Caco-2 (cell line): ENCODE data around the gene PLXNA4. TPM values are rescaled to one million over a fixed set of nuclear protein-coding genes. Genes with fewer than 3 reads are reported as not detected.

Source experiments
- BruUV-seq: library from RNA; stranded (reverse); fragments of 400-500 nt; replicated peaks from 2 replicates; lab custom pipeline; 2021; lab: Mats Ljungman, UMichigan
- CTCF ChIA-PET: fragments of 300-600 bp; sonication (Branson Sonifier 250); formaldehyde crosslinking; loops from one replicate; lab custom pipeline; 2022; ENCODE audit warnings: antibody characterized with exemption; lab: Charles Lee
- POLR2A ChIA-PET: fragments of 300-600 bp; sonication (Branson Sonifier 250); formaldehyde crosslinking; loops from one replicate; lab custom pipeline; 2022; ENCODE audit warnings: antibody characterized with exemption; lab: Charles Lee
- DNase-seq, 2 experiments: peaks; one replicate each; pipeline versions ENCODE4 v3.0.0 to v3.0.0-alpha.2; 2020 to 2022
- H3K27me3 ChIP-seq: replicated peaks from 2 replicates; pipeline ENCODE4 v1.6.0; 2011; ENCODE audit warnings: low read length; ENCODE audit not compliant: control insufficient read depth, insufficient read depth
- H3K36me3 ChIP-seq: 2 replicates; pipeline ENCODE4 v1.5.1; 2011; ENCODE audit warnings: low read length; ENCODE audit not compliant: control insufficient read depth, insufficient read depth
- H3K4me1 ChIP-seq: fragments of 250-450 bp; sonication (Bioruptor Pico); 2 replicates; pipeline ENCODE4 v1.5.1; 2020; ENCODE audit warnings: mild to moderate bottlenecking
- H3K4me3 ChIP-seq: 2 replicates; pipeline ENCODE4 v1.5.1; 2011; ENCODE audit warnings: low read depth, mild to moderate bottlenecking, control low read depth, low read length
- H3K9me3 ChIP-seq: fragments of 250-450 bp; sonication (Bioruptor Pico); 2 replicates; pipeline ENCODE4 v1.5.1; 2020; ENCODE audit warnings: mild to moderate bottlenecking, moderate library complexity
- H3K27ac Mint-ChIP-seq: one replicate; pipeline ENCODE4 v1.8.0; 2022; ENCODE audit warnings: mixed read lengths; ENCODE audit not compliant: unreplicated experiment
- H3K27me3 Mint-ChIP-seq: one replicate; pipeline ENCODE4 v1.8.0; 2022; ENCODE audit warnings: mixed read lengths; ENCODE audit not compliant: insufficient read depth, unreplicated experiment
- H3K36me3 Mint-ChIP-seq: one replicate; pipeline ENCODE4 v1.8.0; 2022; ENCODE audit warnings: mild to moderate bottlenecking, mixed read lengths; ENCODE audit not compliant: insufficient read depth, unreplicated experiment
- H3K4me1 Mint-ChIP-seq: one replicate; pipeline ENCODE4 v1.8.0; 2022; ENCODE audit warnings: low read depth, mixed read lengths; ENCODE audit not compliant: unreplicated experiment
- H3K4me3 Mint-ChIP-seq: one replicate; pipeline ENCODE4 v1.8.0; 2022; ENCODE audit warnings: mild to moderate bottlenecking, moderate library complexity, mixed read lengths; ENCODE audit not compliant: unreplicated experiment
- H3K9me3 Mint-ChIP-seq: one replicate; pipeline ENCODE4 v1.8.0; 2022; ENCODE audit warnings: mixed read lengths; ENCODE audit not compliant: unreplicated experiment
- CTCF ChIP-seq, 2 experiments: fragments of 200-600 bp in 1 of 2; IDR thresholded peaks; 1 replicate in 1 of 2; 2 replicates in 1 of 2; pipeline versions ENCODE4 v1.5.1 to v1.8.0; 2011 to 2022; ENCODE audit warnings: antibody characterized with exemption in 1 of 2, control low read depth in 1 of 2, inconsistent platforms in 1 of 2, low read depth in 1 of 2, low read length in 1 of 2, mild to moderate bottlenecking in 1 of 2, moderate library complexity in 1 of 2; ENCODE audit not compliant: insufficient read depth in 1 of 2, severe bottlenecking in 1 of 2, unreplicated experiment in 1 of 2
- intact Hi-C: fragments of 100-400 bp; cut with micrococcal nuclease; formaldehyde crosslinking; loops from one replicate; pipeline ENCODE4 v1.10.0; 2022; ENCODE audit not compliant: unreplicated experiment
- total RNA-seq: library from RNA; stranded (reverse); gene quantifications from 2 replicates; pipeline ENCODE4 v1.2.3, GENCODE V29; 2022

PLXNA4 gene
- total RNA-seq, 1 experiment from 2014 or later, result 0.43 TPM

DNA sequence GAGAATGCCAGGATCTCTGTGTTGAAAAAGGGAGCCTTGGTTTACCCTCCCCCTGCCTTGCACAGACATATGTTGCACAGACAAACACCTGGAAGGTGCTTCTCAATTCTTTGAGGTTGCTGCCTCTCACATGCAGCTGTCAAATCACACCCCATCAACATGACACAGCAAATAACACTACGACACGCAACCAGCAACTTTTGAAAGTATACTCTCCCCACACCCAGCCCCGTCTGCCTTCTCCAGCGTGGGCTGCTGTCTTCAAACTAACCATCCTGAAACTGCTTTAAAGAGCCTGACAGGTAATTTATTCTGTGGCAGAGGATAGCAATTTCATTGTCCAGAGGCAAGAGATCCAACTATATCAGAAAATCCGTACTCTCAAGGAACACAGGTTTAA is 136.1 kb downstream of the PLXNA4 start:
- ChIA-PET CTCF (interaction anchor here (0.8 kb wide), 1 partner anchor 69 kb away, joined by 3 read pairs; no protein-coding TSS in a partner anchor), POLR2A (no interaction called here)
- intact Hi-C loops, result no loop called here
- no peaks in the 10 kb centered on the region for H3K4me1 ChIP-seq
- no peaks in the 10 kb centered on the region for H3K36me3 Mint-ChIP-seq
- H3K27me3 Mint-ChIP-seq, result peaks cover 20% of the 10 kb centered on the region
- H3K27ac Mint-ChIP-seq, result no peak overlapping the region
- no peaks in the 10 kb centered on the region for H3K9me3 ChIP-seq
- H3K27me3 ChIP-seq, result no peaks in the 10 kb centered on the region; the same call in 1 of the 2 replicates
- BruUV-seq, result no TSS peak
- DNase-seq, result no peak
- H3K4me3 Mint-ChIP-seq, result no peak overlapping the region
- H3K36me3 ChIP-seq, result no peaks in the 10 kb centered on the region
- no peaks in the 10 kb centered on the region for H3K9me3 Mint-ChIP-seq
- H3K4me3 ChIP-seq, result no peak overlapping the region
- no peaks in the 10 kb centered on the region for H3K4me1 Mint-ChIP-seq
- TF ChIP-seq CTCF (IDR thresholded peaks at IDR 0.05; ENCODE audit: insufficient read depth in 1 of 2, low read depth in 1 of 2, low read length in 1 of 2, severe bottlenecking in 1 of 2, unreplicated experiment in 1 of 2), result no peak

DNA sequence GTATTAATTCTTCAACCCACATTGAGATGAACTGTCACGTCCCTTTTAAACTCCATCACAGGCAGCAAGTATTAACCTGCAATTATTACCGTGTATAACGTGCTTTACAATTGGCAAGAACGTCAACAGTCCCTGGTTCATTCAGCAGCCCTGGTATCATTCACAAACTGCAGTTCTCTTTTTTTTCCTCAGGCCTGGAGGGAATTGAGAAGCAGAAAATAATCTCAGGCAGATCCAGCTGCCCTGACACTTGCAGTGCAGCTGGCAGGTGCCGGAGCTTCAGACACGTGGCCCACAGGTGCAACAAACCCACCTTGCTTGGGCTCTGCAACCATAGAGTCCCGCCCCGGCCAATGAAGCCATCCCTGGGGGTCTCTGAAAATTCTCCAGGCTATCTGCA is 137.3 kb downstream of the PLXNA4 start:
- Histone ChIP-seq H3K9me3 (no peaks in the 10 kb centered on the region), H3K27me3 (peaks cover 2% of the 10 kb centered on the region), H3K4me1 (no peaks in the 10 kb centered on the region), H3K4me3 (no peak overlapping the region), H3K36me3 (no peaks in the 10 kb centered on the region)
- H3K36me3 Mint-ChIP-seq, result no peaks in the 10 kb centered on the region
- POLR2A ChIA-PET, result no interaction called here
- H3K4me3 Mint-ChIP-seq, result no peak overlapping the region
- BruUV-seq, result no TSS peak
- no peak for DNase-seq
- H3K9me3 Mint-ChIP-seq, result no peaks in the 10 kb centered on the region
- no peak overlapping the region for H3K27ac Mint-ChIP-seq
- no peaks in the 10 kb centered on the region for H3K4me1 Mint-ChIP-seq
- intact Hi-C loops, result no loop called here
- no peak for TF ChIP-seq CTCF (IDR thresholded peaks at IDR 0.05; ENCODE audit: insufficient read depth in 1 of 2, low read depth in 1 of 2, low read length in 1 of 2, severe bottlenecking in 1 of 2, unreplicated experiment in 1 of 2)
- H3K27me3 Mint-ChIP-seq, result peaks cover 26% of the 10 kb centered on the region
- CTCF ChIA-PET, result no interaction called here

DNA sequence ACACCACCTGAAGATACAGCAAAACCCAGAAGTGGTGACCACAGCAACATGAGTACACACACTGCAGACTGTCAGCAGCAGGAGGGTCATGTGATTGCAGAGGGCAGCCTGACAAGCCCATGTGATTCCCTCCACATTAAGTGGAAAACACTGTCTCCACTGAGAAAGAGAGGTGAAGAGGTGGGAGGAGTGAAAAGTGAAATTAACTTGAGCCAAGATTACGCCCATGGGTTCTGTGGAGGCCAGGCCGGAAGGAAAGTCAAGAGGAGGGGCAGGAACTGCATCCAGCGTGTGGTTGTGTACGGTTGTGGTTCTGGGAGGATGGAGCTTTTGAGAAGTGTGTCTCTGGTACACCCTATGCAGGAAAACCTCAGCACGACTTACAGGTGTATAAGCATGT is 138.5 kb downstream of the PLXNA4 start:
- no peaks in the 10 kb centered on the region for H3K36me3 Mint-ChIP-seq
- H3K27ac Mint-ChIP-seq, result no peak overlapping the region
- no peak for DNase-seq
- Histone ChIP-seq H3K36me3 (no peaks in the 10 kb centered on the region), H3K4me3 (no peak overlapping the region), H3K27me3 (peaks cover 4% of the 10 kb centered on the region), H3K9me3 (no peaks in the 10 kb centered on the region), H3K4me1 (no peaks in the 10 kb centered on the region)
- H3K4me1 Mint-ChIP-seq, result no peaks in the 10 kb centered on the region
- peaks cover 23% of the 10 kb centered on the region for H3K27me3 Mint-ChIP-seq
- intact Hi-C loops, result no loop called here
- no peak for TF ChIP-seq CTCF (IDR thresholded peaks at IDR 0.05; ENCODE audit: insufficient read depth in 1 of 2, low read depth in 1 of 2, low read length in 1 of 2, severe bottlenecking in 1 of 2, unreplicated experiment in 1 of 2)
- no TSS peak for BruUV-seq
- H3K9me3 Mint-ChIP-seq, result no peaks in the 10 kb centered on the region
- POLR2A ChIA-PET, result no interaction called here
- no peak overlapping the region for H3K4me3 Mint-ChIP-seq
- CTCF ChIA-PET, result no interaction called here
